Loucy (cell line): Measurements from ENCODE around the gene RNF6.

ENCODE experiments used
- CTCF ChIP-seq: fragments of 200-600 bp; sonication (generic); conservative IDR thresholded peaks from 2 replicates; pipeline ENCODE4 v1.5.1; 2014; ENCODE audit warnings: mild to moderate bottlenecking, antibody characterized with exemption, low read length
- EZH2phosphoT487 ChIP-seq: fragments of 200-600 bp; IDR thresholded peaks from 2 replicates; pipeline ENCODE4 v1.6.1; 2018; ENCODE audit warnings: antibody characterized with exemption, mild to moderate bottlenecking, moderate library complexity, borderline replicate concordance

- TF ChIP-seq CTCF (no peak), EZH2phosphoT487 (no peak)
These were observed 24.9 kb upstream of the RNF6 start for GRCh38 chr13:26247011-26247410.
